HepG2 (cell line): Measurements from ENCODE around the gene MBTPS2. TPM values are rescaled to one million over a fixed set of nuclear protein-coding genes. Genes with fewer than 3 reads are reported as not detected.
A peak's percentile ranks its signal among the peaks of the same experiment; 100 is the strongest.

Experiments used
- ARID5B ChIP-seq: IDR thresholded peaks from 2 replicates; pipeline ENCODE4 v1.4.0; 2020; ENCODE audit warnings: mild to moderate bottlenecking, missing genetic modification reagents
- EP300 ChIP-seq, 3 experiments: sonication (generic) in 1 of 3; formaldehyde crosslinking in 1 of 3; IDR thresholded peaks; 2 replicates each; pipeline versions ENCODE4 v1.5.1 to v1.6.1; 2011 to 2020; ENCODE audit warnings: low read depth in 2 of 3, low read length in 2 of 3, borderline replicate concordance in 1 of 3, improper control_type of control experiment in 1 of 3, mild to moderate bottlenecking in 1 of 3, missing genetic modification reagents in 1 of 3, moderate library complexity in 1 of 3
- GATAD2A ChIP-seq: IDR thresholded peaks from 2 replicates; pipeline ENCODE4 v1.6.1; 2016
- NCOA2 ChIP-seq: sonication (generic); formaldehyde crosslinking; IDR thresholded peaks from 2 replicates; pipeline ENCODE4 v1.8.0; 2022; ENCODE audit warnings: inconsistent platforms
- PATZ1 ChIP-seq: sonication (generic); formaldehyde crosslinking; IDR thresholded peaks from 2 replicates; pipeline ENCODE4 v1.4.0; 2020; ENCODE audit warnings: missing genetic modification reagents
- PHF21A ChIP-seq: sonication (generic); formaldehyde crosslinking; IDR thresholded peaks from 2 replicates; pipeline ENCODE4 v1.5.0; 2020; ENCODE audit warnings: mild to moderate bottlenecking, missing genetic modification reagents
- POLR2AphosphoS5 ChIP-seq: IDR thresholded peaks from 2 replicates; pipeline ENCODE4 v1.6.1; 2012; ENCODE audit warnings: low read depth, low read length
- RARA ChIP-seq: IDR thresholded peaks from 2 replicates; pipeline ENCODE4 v1.6.1; 2016; ENCODE audit warnings: missing genetic modification reagents, missing compliant biosample characterization
- RXRB ChIP-seq: IDR thresholded peaks from 2 replicates; pipeline ENCODE4 v1.6.1; 2016; ENCODE audit warnings: borderline replicate concordance, missing genetic modification reagents, missing compliant biosample characterization
- SRSF4 ChIP-seq: fragments of 200-400 bp; formaldehyde crosslinking; IDR thresholded peaks from one replicate; pipeline ENCODE4 v1.6.1; 2018; ENCODE audit warnings: mild to moderate bottlenecking, low read depth, low read length, moderate library complexity; ENCODE audit not compliant: poor library complexity, severe bottlenecking
- THRA ChIP-seq: sonication (generic); formaldehyde crosslinking; IDR thresholded peaks from 2 replicates; pipeline ENCODE4 v1.4.0; 2020; ENCODE audit warnings: missing genetic modification reagents, borderline replicate concordance
- ZBED4 ChIP-seq: sonication (generic); formaldehyde crosslinking; IDR thresholded peaks from 2 replicates; pipeline ENCODE4 v1.4.0; 2020; ENCODE audit warnings: missing genetic modification reagents, borderline replicate concordance
- polyA plus RNA-seq, 8 experiments: library from polyadenylated mRNA; depleted of rRNA in 3 of 8; stranded (reverse) in 7 of 8; unstranded in 1 of 8; fragments of >200 nt; fragmentation: Illumina TruSeq in 4 of 8; extraction: Trizol in 4 of 8; gene quantifications; 2 replicates each; pipeline versions ENCODE4 v1.2.1 to v1.2.3, GENCODE V29; 2011 to 2016; ENCODE audit warnings: low read depth in 4 of 8, missing spikeins in 1 of 8, mixed read lengths in 1 of 8; ENCODE audit not compliant: insufficient read depth in 1 of 8
- total RNA-seq, 5 experiments: library from RNA; depleted of rRNA; stranded (reverse); fragments of >200 nt; fragmentation: Illumina TruSeq; extraction: Trizol; gene quantifications; 2 replicates each; pipeline ENCODE4 v1.2.3, GENCODE V29; 2016; ENCODE audit warnings: low read depth in 1 of 5
- TF ChIP-seq, protein P1 (sequence below): IDR thresholded peaks from 2 replicates; pipeline ENCODE4 v1.6.1; 2012; ENCODE audit warnings: low read depth, low read length, improper control_type of control experiment

The MBTPS2 gene
- total and polyA plus RNA-seq, 2 of the 13 experiments (the other 11 are each of a cell fraction or from before 2014, with no cell fraction given), result 5.7 to 14.4 TPM

- TF ChIP-seq ARID5B (CRISPR knock-in tag), result peak; percentile 51; the same call in 1 of the 2 replicates
- TF ChIP-seq EP300 (IDR thresholded peaks at IDR 0.05; ENCODE audit: low read depth in 2 of 2, low read length in 2 of 2), result peak in 1 of 2 experiments; percentile 4; a peak in 1 of 4 replicates
- TF ChIP-seq EP300 (CRISPR knock-in tag; IDR thresholded peaks at IDR 0.05; ENCODE audit: borderline replicate concordance), result no peak
- TF ChIP-seq POLR2AphosphoS5, result no peak
- TF ChIP-seq, protein P1, sequence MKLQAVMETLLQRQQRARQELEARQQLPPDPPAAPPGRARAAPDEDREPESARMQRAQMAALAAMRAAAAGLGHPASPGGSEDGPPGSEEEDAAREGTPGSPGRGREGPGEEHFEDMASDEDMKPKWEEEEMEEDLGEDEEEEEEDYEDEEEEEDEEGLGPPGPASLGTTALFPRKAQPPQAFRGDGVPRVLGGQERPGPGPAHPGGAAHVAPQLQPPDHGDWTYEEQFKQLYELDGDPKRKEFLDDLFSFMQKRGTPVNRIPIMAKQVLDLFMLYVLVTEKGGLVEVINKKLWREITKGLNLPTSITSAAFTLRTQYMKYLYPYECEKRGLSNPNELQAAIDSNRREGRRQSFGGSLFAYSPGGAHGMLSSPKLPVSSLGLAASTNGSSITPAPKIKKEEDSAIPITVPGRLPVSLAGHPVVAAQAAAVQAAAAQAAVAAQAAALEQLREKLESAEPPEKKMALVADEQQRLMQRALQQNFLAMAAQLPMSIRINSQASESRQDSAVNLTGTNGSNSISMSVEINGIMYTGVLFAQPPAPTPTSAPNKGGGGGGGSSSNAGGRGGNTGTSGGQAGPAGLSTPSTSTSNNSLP, result no peak
- TF ChIP-seq RXRB, result peak; percentile 13; the same call in 1 of the 2 replicates
- TF ChIP-seq RARA (CRISPR knock-in tag), result 0 out of 2 replicates have a peak, but pooled peaks have one; percentile 24
- peak; percentile 30; the same call in 1 of the 2 replicates for TF ChIP-seq PHF21A (CRISPR knock-in tag)
- TF ChIP-seq SRSF4, result no peak
- TF ChIP-seq NCOA2 (CRISPR knock-in tag), result 0 out of 2 replicates have a peak, but pooled peaks have one; percentile 31
- peak; percentile 36; the same call in 1 of the 2 replicates for TF ChIP-seq GATAD2A (CRISPR knock-in tag)
- peak; percentile 50; the same call in 1 of the 2 replicates for TF ChIP-seq PATZ1 (CRISPR knock-in tag)
- no peak for TF ChIP-seq ZBED4 (CRISPR knock-in tag)
- TF ChIP-seq THRA, result peak; percentile 39; the same call in 1 of the 2 replicates
Measured at GRCh38 chrX:21798677-21799219, 40.7 kb upstream of the MBTPS2 start (continued).
